SK-N-MC (cell line): ENCODE measurements around the gene ZNF485.

Experiments
- EZH2 ChIP-seq: fragments of 200-600 bp; sonication (generic); IDR thresholded peaks from one replicate; pipeline ENCODE4 v1.6.1; 2017; ENCODE audit warnings: antibody characterized with exemption
- POLR2AphosphoS5 ChIP-seq: IDR thresholded peaks from 2 replicates; pipeline ENCODE4 v1.6.1; 2012; ENCODE audit warnings: mild to moderate bottlenecking, low read depth, low read length, borderline replicate concordance

- TF ChIP-seq EZH2, result no peak
- no peak for TF ChIP-seq POLR2AphosphoS5
Measured at GRCh38 chr10:43605850-43606322, 352 bp upstream of the ZNF485 start.
